Measurements from ENCODE around the gene WDCP.

- TF ChIP-seq CTCF (IDR thresholded peaks at IDR 0.05) (no peak), POLR2A (IDR thresholded peaks at IDR 0.05) (no peak)
Measured at GRCh38 chr2:24052951-24053350, 5.8 kb upstream of the WDCP start.

All from tibial nerve (tissue), 3 donors.